Smooth muscle cell (in vitro differentiated cells): ENCODE data around the gene DUSP6. TPM values are rescaled to one million over a fixed set of nuclear protein-coding genes. Genes with fewer than 3 reads are reported as not detected.

ENCODE experiments used
- DNase-seq: peaks from one replicate; lab custom pipeline; 2025; ENCODE audit not compliant: unreplicated experiment; lab: John Stamatoyannopoulos, UW
- H2AFZ ChIP-seq: fragments of 200-600 bp; sonication (generic); 2 replicates; pipeline ENCODE4 v1.6.0; 2016; ENCODE audit warnings: antibody characterized with exemption, low read depth, mild to moderate bottlenecking
- H3F3A ChIP-seq: fragments of 200-600 bp; sonication (generic); 2 replicates; pipeline ENCODE4 v1.6.0; 2017; ENCODE audit warnings: antibody characterized with exemption, low read depth
- H3K27ac ChIP-seq: fragments of 200-600 bp; sonication (generic); 2 replicates; pipeline ENCODE4 v1.5.1; 2016; ENCODE audit warnings: low read depth, mild to moderate bottlenecking
- H3K27me3 ChIP-seq: fragments of 200-600 bp; sonication (generic); 2 replicates; pipeline ENCODE4 v1.6.1; 2016; ENCODE audit warnings: low read depth, mild to moderate bottlenecking
- H3K36me3 ChIP-seq: fragments of 200-600 bp; sonication (generic); 2 replicates; pipeline ENCODE4 v1.5.1; 2016; ENCODE audit warnings: low read depth
- H3K4me1 ChIP-seq: fragments of 200-600 bp; sonication (generic); 2 replicates; pipeline ENCODE4 v1.5.1; 2016; ENCODE audit warnings: low read depth
- H3K4me2 ChIP-seq: fragments of 200-600 bp; sonication (generic); 2 replicates; pipeline ENCODE4 v1.6.0; 2016; ENCODE audit warnings: mild to moderate bottlenecking
- H3K4me3 ChIP-seq: fragments of 200-600 bp; sonication (generic); 2 replicates; pipeline ENCODE4 v1.5.1; 2016; ENCODE audit warnings: mild to moderate bottlenecking
- H3K79me2 ChIP-seq: fragments of 200-600 bp; sonication (generic); 2 replicates; pipeline ENCODE4 v1.6.0; 2016; ENCODE audit warnings: low read depth, mild to moderate bottlenecking
- H3K9ac ChIP-seq: fragments of 200-600 bp; sonication (generic); 2 replicates; pipeline ENCODE4 v1.6.0; 2016; ENCODE audit warnings: low read depth
- H3K9me3 ChIP-seq: fragments of 200-600 bp; sonication (generic); replicated peaks from 2 replicates; pipeline ENCODE4 v1.5.1; 2016; ENCODE audit warnings: low read depth
- H4K20me1 ChIP-seq: fragments of 200-600 bp; sonication (generic); 2 replicates; pipeline ENCODE4 v1.6.0; 2016; ENCODE audit warnings: low read depth
- WGBS: methylation state at CpG from one replicate; pipeline ENCODE4 v1.1.7; 2016; ENCODE audit warnings: low lambda C conversion rate; 5-methylcytosine and 5-hydroxymethylcytosine counted together
- polyA plus RNA-seq: library from polyadenylated mRNA; unstranded; fragments of >200 nt; fragmentation: Nextera tagmentation; extraction: Ambion mirVana; gene quantifications from 2 replicates; pipeline ENCODE4 v1.2.1, GENCODE V29; 2016
- total RNA-seq: library from RNA; depleted of rRNA; stranded (reverse); fragments of >200 nt; gene quantifications from 2 replicates; pipeline ENCODE4 v1.2.3, GENCODE V29; 2014
- TF ChIP-seq, protein P1 (sequence below): fragments of 200-600 bp; sonication (generic); IDR thresholded peaks from 2 replicates; pipeline ENCODE4 v1.5.1; 2017; ENCODE audit warnings: borderline replicate concordance, mild to moderate bottlenecking, antibody characterized with exemption; ENCODE audit not compliant: insufficient read depth, poor library complexity, severe bottlenecking

The DUSP6 gene
- total and polyA plus RNA-seq, 2 experiments from 2014 or later = 147 to 192 TPM

DNA sequence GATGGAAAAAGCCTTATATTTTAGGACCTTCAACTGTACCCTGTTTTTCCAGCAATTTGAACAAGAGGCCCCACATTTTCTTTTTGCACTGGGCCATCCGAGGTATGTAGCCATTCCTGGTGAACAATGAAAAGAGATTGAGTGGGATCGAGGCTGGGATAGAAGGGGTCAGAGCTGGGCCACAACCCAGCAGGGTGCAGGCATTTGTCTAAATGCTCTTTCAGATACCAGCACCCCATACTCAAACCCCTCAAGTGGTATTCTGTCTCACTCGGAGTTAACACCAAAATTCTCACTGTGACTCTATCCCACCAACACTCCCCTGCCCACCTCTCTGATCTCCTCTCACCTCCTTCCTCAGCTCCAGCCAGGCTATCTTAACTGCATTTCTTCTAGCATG, 26.8 kb downstream of the DUSP6 start:
- Histone ChIP-seq H3K4me1 (peaks cover 29% of the 10 kb centered on the region), H3K36me3 (peaks cover 3% of the 10 kb centered on the region), H2AFZ (no peak overlapping the region), H3K27ac (no peak overlapping the region), H3K9me3 (peaks cover 4% of the 10 kb centered on the region), H4K20me1 (no peaks in the 10 kb centered on the region), H3K79me2 (no peaks in the 10 kb centered on the region), H3K4me3 (no peak overlapping the region), H3K9ac (no peak overlapping the region), H3K27me3 (no peaks in the 10 kb centered on the region), H3K4me2 (no peak overlapping the region), H3F3A (no peaks in the 10 kb centered on the region)
- DNase-seq = no peak
- TF ChIP-seq, protein P1, sequence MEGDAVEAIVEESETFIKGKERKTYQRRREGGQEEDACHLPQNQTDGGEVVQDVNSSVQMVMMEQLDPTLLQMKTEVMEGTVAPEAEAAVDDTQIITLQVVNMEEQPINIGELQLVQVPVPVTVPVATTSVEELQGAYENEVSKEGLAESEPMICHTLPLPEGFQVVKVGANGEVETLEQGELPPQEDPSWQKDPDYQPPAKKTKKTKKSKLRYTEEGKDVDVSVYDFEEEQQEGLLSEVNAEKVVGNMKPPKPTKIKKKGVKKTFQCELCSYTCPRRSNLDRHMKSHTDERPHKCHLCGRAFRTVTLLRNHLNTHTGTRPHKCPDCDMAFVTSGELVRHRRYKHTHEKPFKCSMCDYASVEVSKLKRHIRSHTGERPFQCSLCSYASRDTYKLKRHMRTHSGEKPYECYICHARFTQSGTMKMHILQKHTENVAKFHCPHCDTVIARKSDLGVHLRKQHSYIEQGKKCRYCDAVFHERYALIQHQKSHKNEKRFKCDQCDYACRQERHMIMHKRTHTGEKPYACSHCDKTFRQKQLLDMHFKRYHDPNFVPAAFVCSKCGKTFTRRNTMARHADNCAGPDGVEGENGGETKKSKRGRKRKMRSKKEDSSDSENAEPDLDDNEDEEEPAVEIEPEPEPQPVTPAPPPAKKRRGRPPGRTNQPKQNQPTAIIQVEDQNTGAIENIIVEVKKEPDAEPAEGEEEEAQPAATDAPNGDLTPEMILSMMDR = no peak
- WGBS = 92% methylated on average over 3 of the region's 3 CpGs

DNA sequence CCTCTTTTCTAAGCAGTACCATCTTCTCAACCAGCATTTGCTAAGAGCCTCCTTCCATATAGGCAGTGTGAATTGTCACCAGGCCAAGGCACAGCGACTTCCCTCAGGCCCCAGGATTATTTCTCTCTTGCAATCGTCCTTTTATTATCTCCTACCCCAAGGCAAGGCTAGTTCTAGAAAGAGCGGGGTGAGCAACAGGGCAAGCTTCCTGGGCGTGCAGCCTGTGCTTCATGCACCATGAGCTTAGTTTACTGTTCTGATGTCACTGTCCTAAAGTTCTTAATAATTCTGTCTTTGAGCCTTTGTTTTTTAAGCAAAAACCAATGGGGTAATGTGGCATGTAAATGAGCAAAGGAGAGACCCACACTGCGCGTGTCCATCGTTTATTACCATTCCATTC, 27.9 kb downstream of the DUSP6 start:
- Histone ChIP-seq H3K79me2 (no peaks in the 10 kb centered on the region), H3K4me3 (no peak overlapping the region), H3K4me1 (peaks cover 32% of the 10 kb centered on the region), H2AFZ (no peak overlapping the region), H3K27ac (no peak overlapping the region), H3K27me3 (no peaks in the 10 kb centered on the region), H3K4me2 (no peak overlapping the region), H3F3A (no peaks in the 10 kb centered on the region), H3K9me3 (no peaks in the 10 kb centered on the region), H3K9ac (no peak overlapping the region), H4K20me1 (no peaks in the 10 kb centered on the region), H3K36me3 (no peaks in the 10 kb centered on the region)
- TF ChIP-seq, protein P1 = no peak
- 79% methylated on average over 7 of the region's 7 CpGs for WGBS
- no peak for DNase-seq

DNA sequence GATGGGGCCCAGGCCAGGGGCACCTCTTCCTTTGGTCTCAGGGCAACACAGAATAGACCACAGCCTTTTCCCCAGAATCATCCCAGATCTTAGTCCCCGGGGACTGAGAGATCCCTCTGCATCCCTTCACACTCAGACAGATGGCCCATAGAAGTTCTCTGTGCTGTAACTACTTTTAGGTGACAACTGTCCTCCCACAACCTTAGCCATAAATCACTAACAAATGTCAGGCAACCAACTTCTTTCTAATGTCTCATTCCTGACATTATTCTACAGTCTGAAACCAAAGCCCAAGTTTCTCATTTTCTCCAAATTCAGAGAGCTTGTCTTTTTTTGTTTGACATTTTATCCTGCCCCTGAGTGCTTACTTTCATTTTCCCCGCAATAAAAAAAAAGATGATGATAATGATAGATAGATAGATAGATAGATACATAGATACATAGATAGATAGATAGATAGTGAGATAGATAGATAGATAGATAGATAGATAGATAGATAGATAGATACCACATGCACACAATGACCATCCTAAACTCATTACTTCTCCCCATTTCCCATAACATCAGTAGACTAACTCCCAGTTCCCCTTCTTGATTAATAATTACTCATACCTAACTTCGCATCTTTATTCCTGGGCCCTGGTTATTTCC, 28.6 kb downstream of the DUSP6 start:
- Histone ChIP-seq H3F3A (no peaks in the 10 kb centered on the region), H3K4me2 (no peak overlapping the region), H2AFZ (no peak overlapping the region), H3K4me1 (peaks cover 40% of the 10 kb centered on the region), H3K27ac (no peak overlapping the region), H3K4me3 (no peak overlapping the region), H3K9ac (no peak overlapping the region), H3K27me3 (no peaks in the 10 kb centered on the region), H3K79me2 (no peaks in the 10 kb centered on the region), H4K20me1 (no peaks in the 10 kb centered on the region), H3K9me3 (no peaks in the 10 kb centered on the region), H3K36me3 (no peaks in the 10 kb centered on the region)
- no peak for DNase-seq
- 82% methylated on average over 3 of the region's 3 CpGs for WGBS
- TF ChIP-seq, protein P1 = no peak

DNA sequence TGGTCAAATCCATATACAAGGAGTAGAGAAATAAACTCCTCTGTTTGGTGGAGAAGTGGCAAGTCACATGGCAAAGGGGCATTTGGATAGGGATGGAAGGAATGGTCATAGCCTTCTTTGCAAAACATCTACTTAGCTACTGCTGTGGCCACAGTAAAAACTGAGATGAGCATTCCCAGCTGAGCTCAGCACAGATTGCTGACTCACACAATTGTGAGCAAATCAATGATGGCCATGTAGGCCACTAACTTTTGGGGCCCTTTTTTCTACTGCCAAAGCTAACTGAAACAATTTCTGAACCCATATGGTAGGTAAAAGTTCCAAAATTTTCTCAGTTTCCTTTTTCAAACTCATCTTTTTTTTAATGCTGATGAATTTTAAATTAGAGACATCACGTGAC, 31.6 kb downstream of the DUSP6 start:
- TF ChIP-seq, protein P1 = no peak
- Histone ChIP-seq H3K27ac (no peak overlapping the region), H3K9ac (no peak overlapping the region), H3K9me3 (no peaks in the 10 kb centered on the region), H3F3A (no peaks in the 10 kb centered on the region), H3K36me3 (no peaks in the 10 kb centered on the region), H3K4me1 (peaks cover 44% of the 10 kb centered on the region), H3K79me2 (no peaks in the 10 kb centered on the region), H2AFZ (no peak overlapping the region), H3K4me3 (no peak overlapping the region), H4K20me1 (no peaks in the 10 kb centered on the region), H3K4me2 (no peak overlapping the region), H3K27me3 (no peaks in the 10 kb centered on the region)
- 97% methylated on average over 1 of the region's 1 CpG for WGBS
- DNase-seq = no peak
